Measurements from ENCODE around the gene ENHO. TPM values are rescaled to one million over a fixed set of nuclear protein-coding genes. Genes with fewer than 3 reads are reported as not detected.

Gene ENHO
- polyA plus RNA-seq, 1 donor from 2014 or later: not detected

GRCh38 chr9:34510497-34511468, 12.0 kb downstream of the ENHO start:
- no peak overlapping the region for H3K4me3 Mint-ChIP-seq
- no peaks in the 10 kb centered on the region for H3K4me1 Mint-ChIP-seq
- peaks cover 4% of the 10 kb centered on the region for H3K27me3 Mint-ChIP-seq
- H3K9me3 Mint-ChIP-seq: no peaks in the 10 kb centered on the region
- H3K36me3 Mint-ChIP-seq: peaks cover 2% of the 10 kb centered on the region
- H3K27ac Mint-ChIP-seq: peak overlapping the region in 1 of 3 donors; percentile 89

DNA sequence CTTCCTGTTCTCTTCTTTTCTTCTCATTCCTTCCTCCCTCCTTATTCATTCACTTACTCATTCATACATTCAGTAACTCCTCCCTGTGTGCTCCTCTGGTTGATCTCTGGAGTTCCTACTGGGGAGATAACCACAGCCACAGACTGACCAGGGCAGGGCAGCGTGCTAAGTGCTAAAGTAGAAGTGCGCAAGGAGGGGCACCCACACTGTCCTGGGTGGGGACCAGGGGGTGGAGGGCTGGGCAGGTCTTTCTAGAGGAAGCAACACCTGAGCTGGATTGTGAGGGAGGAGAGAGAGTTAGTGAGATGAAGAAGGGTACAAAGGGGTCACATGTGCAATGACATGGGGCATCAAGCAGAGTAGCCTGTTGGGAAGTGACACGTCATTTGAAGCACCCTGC, 13.8 kb downstream of the ENHO start:
- H3K27ac Mint-ChIP-seq: no peak overlapping the region
- no peak overlapping the region for H3K4me3 Mint-ChIP-seq
- no peaks in the 10 kb centered on the region for H3K9me3 Mint-ChIP-seq
- H3K4me1 Mint-ChIP-seq: no peaks in the 10 kb centered on the region
- peaks cover 7% of the 10 kb centered on the region for H3K27me3 Mint-ChIP-seq
- peaks cover 4% of the 10 kb centered on the region for H3K36me3 Mint-ChIP-seq

DNA sequence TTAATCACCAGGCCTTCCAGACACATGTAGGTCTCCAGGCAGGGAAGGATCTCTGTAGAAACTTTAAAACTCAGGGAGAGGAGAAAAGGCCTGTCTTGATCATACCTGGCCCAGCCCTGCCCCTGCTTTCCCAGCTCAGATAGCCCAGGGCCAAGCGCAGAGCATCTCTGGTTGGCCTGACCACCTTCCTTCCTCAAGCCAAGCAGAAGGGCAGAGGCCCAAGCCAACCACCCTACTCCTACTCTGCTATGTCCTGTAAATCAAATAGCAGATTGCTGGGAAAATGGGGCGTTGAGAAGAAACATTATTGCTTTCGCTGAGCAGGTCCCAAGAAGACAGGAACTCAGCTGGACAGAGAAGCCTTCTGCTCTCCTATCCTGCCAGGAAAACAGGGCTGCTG, 14.3 kb downstream of the ENHO start:
- Mint-ChIP-seq H3K27me3 (peaks cover 7% of the 10 kb centered on the region), H3K4me1 (no peaks in the 10 kb centered on the region), H3K9me3 (no peaks in the 10 kb centered on the region), H3K27ac (no peak overlapping the region), H3K36me3 (peaks cover 4% of the 10 kb centered on the region), H3K4me3 (no peak overlapping the region)

- no peaks in the 10 kb centered on the region for H3K4me1 Mint-ChIP-seq
Observed at GRCh38 chr9:34507966-34508365, 14.8 kb downstream of the ENHO start.

DNA sequence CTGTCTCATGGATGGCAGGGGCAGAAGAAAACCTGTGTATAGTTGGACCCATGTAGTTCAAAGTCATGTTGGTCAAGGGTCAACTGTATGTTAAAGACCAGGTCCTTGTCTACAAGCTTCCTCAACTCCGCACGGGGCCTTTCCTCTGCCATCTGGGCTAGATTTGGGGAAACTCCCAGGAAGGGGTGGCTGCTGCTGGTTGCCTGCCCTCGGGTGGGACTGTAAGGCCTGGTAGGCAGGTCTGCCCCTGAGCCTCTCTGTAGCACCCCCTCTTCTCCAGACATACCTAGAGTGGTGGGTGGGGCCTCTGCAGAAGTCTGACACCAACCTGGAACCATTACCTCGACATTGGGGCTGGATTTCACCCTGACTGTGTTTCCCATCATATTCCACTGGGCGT, 15.2 kb downstream of the ENHO start:
- no peaks in the 10 kb centered on the region for H3K9me3 Mint-ChIP-seq
- no peaks in the 10 kb centered on the region for H3K4me1 Mint-ChIP-seq
- H3K27ac Mint-ChIP-seq: peak overlapping the region in 1 of 3 donors; percentile 9
- peaks cover 4% of the 10 kb centered on the region for H3K36me3 Mint-ChIP-seq
- H3K27me3 Mint-ChIP-seq: peaks cover 7% of the 10 kb centered on the region
- no peak overlapping the region for H3K4me3 Mint-ChIP-seq

More at GRCh38 chr9:34507966-34508365, 14.8 kb downstream of the ENHO start:
- H3K9me3 Mint-ChIP-seq: no peaks in the 10 kb centered on the region
- H3K27me3 Mint-ChIP-seq: peaks cover 7% of the 10 kb centered on the region
- H3K36me3 Mint-ChIP-seq: peaks cover 4% of the 10 kb centered on the region
- no peak overlapping the region for H3K4me3 Mint-ChIP-seq
- no peak overlapping the region for H3K27ac Mint-ChIP-seq

GRCh38 chr9:34506623-34507022, 16.2 kb downstream of the ENHO start:
- H3K27me3 Mint-ChIP-seq: peaks cover 7% of the 10 kb centered on the region
- H3K9me3 Mint-ChIP-seq: no peaks in the 10 kb centered on the region
- peaks cover 4% of the 10 kb centered on the region for H3K36me3 Mint-ChIP-seq
- H3K27ac Mint-ChIP-seq: no peak overlapping the region
- H3K4me3 Mint-ChIP-seq: no peak overlapping the region
- no peaks in the 10 kb centered on the region for H3K4me1 Mint-ChIP-seq

DNA sequence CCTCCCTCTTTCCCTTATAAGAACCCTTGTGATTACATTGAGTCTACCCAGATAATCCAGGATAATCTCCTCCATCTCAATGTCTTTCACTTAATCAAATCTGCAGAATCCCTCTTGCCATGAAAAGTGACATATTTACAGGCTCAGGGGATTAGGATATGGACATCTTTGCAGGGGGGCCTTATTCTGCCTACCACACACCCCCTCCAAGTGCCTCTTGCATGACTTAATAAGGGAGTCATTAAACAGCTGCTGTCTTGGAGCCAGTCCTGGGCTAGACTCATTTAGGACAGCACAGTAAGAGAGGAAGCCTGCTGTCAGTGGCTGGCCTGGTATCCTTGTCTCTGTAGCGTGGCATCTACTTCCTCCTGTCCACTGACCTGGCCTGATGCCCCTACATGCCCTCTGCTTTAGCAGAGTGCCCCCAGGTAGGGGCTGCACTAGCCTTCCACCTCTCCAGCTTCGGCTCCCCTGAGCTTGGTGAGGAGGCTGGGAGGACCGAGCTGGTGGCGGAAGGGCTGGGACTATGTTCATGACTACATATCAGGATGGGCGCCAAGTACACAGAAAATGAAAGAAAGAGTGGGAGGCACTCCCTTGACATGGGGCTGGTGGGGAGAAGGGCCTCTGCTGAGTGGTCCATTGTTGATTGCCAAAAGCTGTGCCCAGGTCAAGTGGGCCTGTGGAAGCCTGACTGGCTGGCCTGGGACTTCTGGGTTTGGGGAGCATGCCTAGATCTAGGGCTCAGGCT, 17.2 kb downstream of the ENHO start:
- Mint-ChIP-seq H3K27ac (no peak overlapping the region), H3K27me3 (peaks cover 4% of the 10 kb centered on the region), H3K4me3 (no peak overlapping the region), H3K4me1 (peaks cover 0 to 1% (median 0%) of the 10 kb centered on the region in 3 donors), H3K36me3 (peaks cover 2% of the 10 kb centered on the region), H3K9me3 (no peaks in the 10 kb centered on the region)

DNA sequence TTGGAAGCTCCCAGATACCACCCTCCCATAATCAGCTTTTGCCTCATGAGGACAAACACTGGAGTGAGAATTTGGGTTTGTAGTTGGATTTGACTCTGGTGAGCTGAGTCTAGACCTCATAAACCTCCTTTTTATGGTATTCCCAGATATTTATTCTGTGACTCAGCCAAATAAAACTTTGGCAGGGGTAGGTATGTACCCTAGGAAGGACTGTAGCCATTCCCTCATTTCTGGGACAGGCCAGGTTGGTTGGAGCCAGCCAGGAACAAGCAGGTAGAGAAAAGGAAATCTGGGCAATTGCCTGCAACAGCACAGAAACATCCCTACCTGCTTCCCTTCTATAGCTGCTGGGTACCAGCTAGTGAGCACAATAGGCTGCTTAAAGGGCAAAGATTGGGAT, 19.4 kb downstream of the ENHO start:
- no peak overlapping the region for H3K4me3 Mint-ChIP-seq
- H3K9me3 Mint-ChIP-seq: no peaks in the 10 kb centered on the region
- peaks cover 4% of the 10 kb centered on the region for H3K27me3 Mint-ChIP-seq
- no peak overlapping the region for H3K27ac Mint-ChIP-seq
- peaks cover 0 to 2% (median 0%) of the 10 kb centered on the region in 3 donors for H3K4me1 Mint-ChIP-seq
- H3K36me3 Mint-ChIP-seq: peaks cover 2% of the 10 kb centered on the region

GRCh38 chr9:34502891-34503290, 19.9 kb downstream of the ENHO start:
- peaks cover 0 to 2% (median 0%) of the 10 kb centered on the region in 3 donors for H3K4me1 Mint-ChIP-seq
- H3K4me3 Mint-ChIP-seq: no peak overlapping the region
- peak overlapping the region in 1 of 3 donors; percentile 22 for H3K27ac Mint-ChIP-seq
- peaks cover 4% of the 10 kb centered on the region for H3K27me3 Mint-ChIP-seq
- peaks cover 2% of the 10 kb centered on the region for H3K36me3 Mint-ChIP-seq
- H3K9me3 Mint-ChIP-seq: no peaks in the 10 kb centered on the region

GRCh38 chr9:34502471-34502870, 20.3 kb downstream of the ENHO start:
- Mint-ChIP-seq H3K27me3 (peaks cover 4% of the 10 kb centered on the region), H3K27ac (peak overlapping the region in 1 of 3 donors; percentile 22), H3K9me3 (no peaks in the 10 kb centered on the region)

GRCh38 chr9:34501889-34502425, 20.8 kb downstream of the ENHO start:
- no peak overlapping the region for H3K27ac Mint-ChIP-seq
- no peak overlapping the region for H3K4me3 Mint-ChIP-seq
- no peaks in the 10 kb centered on the region for H3K9me3 Mint-ChIP-seq
- H3K4me1 Mint-ChIP-seq: peaks cover 0 to 2% (median 0%) of the 10 kb centered on the region in 3 donors
- peaks cover 4% of the 10 kb centered on the region for H3K27me3 Mint-ChIP-seq
- H3K36me3 Mint-ChIP-seq: peaks cover 2% of the 10 kb centered on the region

More at GRCh38 chr9:34502471-34502870, 20.3 kb downstream of the ENHO start:
- Mint-ChIP-seq H3K36me3 (peaks cover 2% of the 10 kb centered on the region), H3K4me1 (peaks cover 0 to 2% (median 0%) of the 10 kb centered on the region in 3 donors), H3K4me3 (no peak overlapping the region)

GRCh38 chr9:34501372-34501771, 21.4 kb downstream of the ENHO start:
- no peak overlapping the region for H3K27ac Mint-ChIP-seq
- H3K4me3 Mint-ChIP-seq: no peak overlapping the region
- H3K36me3 Mint-ChIP-seq: peaks cover 2% of the 10 kb centered on the region
- H3K27me3 Mint-ChIP-seq: peaks cover 4% of the 10 kb centered on the region
- H3K4me1 Mint-ChIP-seq: peaks cover 0 to 2% (median 0%) of the 10 kb centered on the region in 3 donors
- H3K9me3 Mint-ChIP-seq: no peaks in the 10 kb centered on the region

- Mint-ChIP-seq H3K9me3 (no peaks in the 10 kb centered on the region), H3K27me3 (peaks cover 4% of the 10 kb centered on the region), H3K27ac (no peak overlapping the region), H3K4me1 (peaks cover 0 to 2% (median 0%) of the 10 kb centered on the region in 3 donors), H3K36me3 (peaks cover 2% of the 10 kb centered on the region), H3K4me3 (no peak overlapping the region)
Observed at GRCh38 chr9:34500623-34501267, 22.0 kb downstream of the ENHO start.

DNA sequence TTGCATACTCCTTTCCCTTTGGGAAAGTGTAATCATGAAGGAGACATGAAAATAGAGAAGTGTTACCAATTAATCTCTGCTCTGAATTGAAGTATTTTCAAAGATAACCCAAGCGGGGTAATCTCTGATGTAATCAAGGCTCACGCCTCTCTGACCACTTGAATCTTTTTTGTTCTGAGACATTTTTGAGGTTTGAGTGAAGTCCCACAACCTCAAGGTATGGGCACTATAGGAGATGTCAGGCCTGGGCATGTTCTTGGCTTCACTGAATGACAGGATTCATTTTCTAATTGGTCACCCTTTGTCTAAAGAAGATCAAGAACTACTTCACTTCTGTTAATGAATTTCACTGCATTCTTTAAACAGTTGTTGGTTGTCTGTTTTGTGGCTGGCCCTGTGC, 23.7 kb downstream of the ENHO start:
- Mint-ChIP-seq H3K27ac (no peak overlapping the region), H3K4me3 (no peak overlapping the region), H3K4me1 (peaks cover 0 to 2% (median 0%) of the 10 kb centered on the region in 3 donors), H3K27me3 (peaks cover 4% of the 10 kb centered on the region), H3K9me3 (no peaks in the 10 kb centered on the region), H3K36me3 (no peaks in the 10 kb centered on the region)
